ENCODE data around the gene RCN1. TPM values are rescaled to one million over a fixed set of nuclear protein-coding genes. Genes with fewer than 3 reads are reported as not detected.
"Not testable (repeated sequence)": the region's sequence is repeated elsewhere in the genome, so short reads cannot be mapped to it uniquely, and the experiment has no call there.

RCN1 gene
- total RNA-seq, 4 donors from 2014 or later, result 52.0 to 101 (median 75.7) TPM

GRCh38 chr11:32059686-32060462 lies 31.0 kb upstream of the RCN1 start:
- no peaks in the 10 kb centered on the region for H3K9me3 ChIP-seq
- no peaks in the 10 kb centered on the region for H3K4me1 ChIP-seq
- no peak overlapping the region for H3K27ac ChIP-seq
- no peak for DNase-seq
- H3K4me3 ChIP-seq (replicated peaks in 1 of 3), result no peak overlapping the region
- TF ChIP-seq POLR2A (IDR thresholded peaks at IDR 0.05) (no peak), CTCF (IDR thresholded peaks at IDR 0.05) (no peak)
- H3K36me3 ChIP-seq, result no peaks in the 10 kb centered on the region
- WGBS, 2 donors, result 82 to 87% methylated on average over 6 of the region's 6 CpGs
- H3K27me3 ChIP-seq, result no peaks in the 10 kb centered on the region
- intact Hi-C loops (cut with DNase I), result loop anchor here (10.0 kb wide), 1 partner anchor 235 kb away; no protein-coding TSS in a partner anchor

- WGBS, 2 donors, result 87 to 91% methylated on average over 3 of the region's 3 CpGs
- DNase-seq, result no peak
- intact Hi-C loops (cut with DNase I), result no loop called here
- H3K9me3 ChIP-seq, result no peaks in the 10 kb centered on the region
- no peak overlapping the region for H3K27ac ChIP-seq
- H3K36me3 ChIP-seq, result no peaks in the 10 kb centered on the region
- H3K4me1 ChIP-seq, result no peaks in the 10 kb centered on the region
- H3K27me3 ChIP-seq, result no peaks in the 10 kb centered on the region
- TF ChIP-seq CTCF (IDR thresholded peaks at IDR 0.05) (no peak), POLR2A (IDR thresholded peaks at IDR 0.05) (no peak)
- no peak overlapping the region for H3K4me3 ChIP-seq (replicated peaks in 1 of 3)
Measured at GRCh38 chr11:32062540-32062939, 28.3 kb upstream of the RCN1 start.

GRCh38 chr11:32063031-32063430 lies 27.8 kb upstream of the RCN1 start:
- intact Hi-C loops (cut with DNase I); H3K27ac ChIP-seq; H3K4me3 ChIP-seq (replicated peaks in 1 of 3); DNase-seq; H3K27me3 ChIP-seq; H3K9me3 ChIP-seq; H3K36me3 ChIP-seq; H3K4me1 ChIP-seq: not testable (repeated sequence)
- WGBS, 2 donors, result 78 to 88% methylated on average over 3 of the region's 3 CpGs

GRCh38 chr11:32065865-32066629 lies 24.8 kb upstream of the RCN1 start:
- Histone ChIP-seq H3K4me1 (no peaks in the 10 kb centered on the region), H3K9me3 (no peaks in the 10 kb centered on the region), H3K27ac (no peak overlapping the region), H3K27me3 (no peaks in the 10 kb centered on the region), H3K4me3 (replicated peaks in 1 of 3) (no peak overlapping the region), H3K36me3 (no peaks in the 10 kb centered on the region)
- DNase-seq, result no peak
- TF ChIP-seq CTCF (IDR thresholded peaks at IDR 0.05), result no peak
- no peak for TF ChIP-seq POLR2A (IDR thresholded peaks at IDR 0.05)
- WGBS, 2 donors, result 78 to 88% methylated on average over 8 of the region's 8 CpGs
- intact Hi-C loops (cut with DNase I), result no loop called here

- intact Hi-C loops (cut with DNase I), result no loop called here
- no peak overlapping the region for H3K27ac ChIP-seq
- no peak for TF ChIP-seq CTCF (IDR thresholded peaks at IDR 0.05)
- no peak for TF ChIP-seq POLR2A (IDR thresholded peaks at IDR 0.05)
- no peaks in the 10 kb centered on the region for H3K27me3 ChIP-seq
- no peak for DNase-seq
- no peaks in the 10 kb centered on the region for H3K9me3 ChIP-seq
- H3K4me3 ChIP-seq (replicated peaks in 1 of 3), result no peak overlapping the region
- WGBS, 2 donors, result 71 to 73% methylated on average over 13 of the region's 13 CpGs
- H3K36me3 ChIP-seq, result no peaks in the 10 kb centered on the region
- H3K4me1 ChIP-seq, result no peaks in the 10 kb centered on the region
Measured at GRCh38 chr11:32068134-32068870, 22.6 kb upstream of the RCN1 start.

All from thyroid gland (tissue), 4 donors.